Activated T-cell treated with anti-CD3 and anti-CD28 coated beads, Interleukin-2, amount 50 U/mL, for 72 hours (primary cell): ENCODE measurements around the gene UCHL3. TPM values are rescaled to one million over a fixed set of nuclear protein-coding genes. Genes with fewer than 3 reads are reported as not detected.
"Not testable (repeated sequence)": the region's sequence is repeated elsewhere in the genome, so short reads cannot be mapped to it uniquely, and the experiment has no call there.

Source experiments
- ATAC-seq, 2 donors: fragments of 150-1000 bp; cut with Tn5 transposase; replicated peaks in 1 of 2; 2 replicates each; pipeline ENCODE4 v1.10.0; 2021; ENCODE audit warnings: moderate library complexity in 2 of 2, mild to moderate bottlenecking in 1 of 2
- DNase-seq, 2 donors: peaks; one replicate each; pipeline ENCODE4 v3.0.0; 2021 to 2022; ENCODE audit warnings: mixed read lengths in 1 of 2
- H3K27ac Mint-ChIP-seq: one replicate; pipeline ENCODE4 v1.8.0; 2022; ENCODE audit warnings: mild to moderate bottlenecking, moderate library complexity, mixed read lengths
- H3K27me3 Mint-ChIP-seq: one replicate; pipeline ENCODE4 v1.8.0; 2022; ENCODE audit warnings: low read depth, mixed read lengths
- H3K36me3 Mint-ChIP-seq, 2 donors: one replicate each; pipeline ENCODE4 v1.8.0; 2022; ENCODE audit warnings: mixed read lengths in 2 of 2, mild to moderate bottlenecking in 1 of 2; ENCODE audit not compliant: insufficient read depth in 2 of 2
- H3K4me1 Mint-ChIP-seq: one replicate; pipeline ENCODE4 v1.8.0; 2022; ENCODE audit warnings: low read depth, mixed read lengths
- H3K4me3 Mint-ChIP-seq, 2 donors: one replicate each; pipeline ENCODE4 v1.8.0; 2022; ENCODE audit warnings: mild to moderate bottlenecking in 2 of 2, mixed read lengths in 2 of 2, moderate library complexity in 2 of 2
- H3K9me3 Mint-ChIP-seq, 2 donors: one replicate each; pipeline ENCODE4 v1.8.0; 2022; ENCODE audit warnings: mixed read lengths in 2 of 2
- total RNA-seq, 2 donors: library from RNA; stranded (reverse); gene quantifications; one replicate each; pipeline ENCODE4 v1.2.3, GENCODE V29; 2022

UCHL3 gene
- total RNA-seq, 2 donors from 2014 or later = 30.8 to 32.3 TPM

DNA sequence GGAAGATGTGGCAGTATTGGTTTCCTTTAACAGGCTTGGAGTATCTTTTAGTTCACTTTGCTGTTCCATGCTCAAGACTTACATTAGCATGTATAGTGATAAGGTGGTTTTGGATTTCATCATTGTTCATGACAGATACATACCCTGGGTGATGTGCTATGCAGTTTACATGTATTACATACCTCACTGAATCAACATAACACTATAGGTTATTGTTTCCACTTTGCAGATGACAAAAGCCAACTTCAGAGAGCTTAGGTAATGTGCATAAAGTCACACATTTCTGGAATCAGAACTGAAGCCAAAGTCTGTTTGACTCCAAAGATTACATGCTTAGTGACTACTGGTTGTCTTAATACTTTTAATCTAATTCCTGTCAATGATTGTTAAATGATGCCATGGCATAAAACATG, 19.0 kb upstream of the UCHL3 start:
- Mint-ChIP-seq H3K36me3 (peaks cover 8 to 20% of the 10 kb centered on the region in 2 donors), H3K27me3 (no peaks in the 10 kb centered on the region), H3K27ac (peak overlapping the region; percentile 54), H3K9me3 (no peaks in the 10 kb centered on the region), H3K4me3 (no peak overlapping the region), H3K4me1 (peaks cover 56% of the 10 kb centered on the region)
- no peak for DNase-seq
- ATAC-seq = peak; percentile 95 to 99

DNA sequence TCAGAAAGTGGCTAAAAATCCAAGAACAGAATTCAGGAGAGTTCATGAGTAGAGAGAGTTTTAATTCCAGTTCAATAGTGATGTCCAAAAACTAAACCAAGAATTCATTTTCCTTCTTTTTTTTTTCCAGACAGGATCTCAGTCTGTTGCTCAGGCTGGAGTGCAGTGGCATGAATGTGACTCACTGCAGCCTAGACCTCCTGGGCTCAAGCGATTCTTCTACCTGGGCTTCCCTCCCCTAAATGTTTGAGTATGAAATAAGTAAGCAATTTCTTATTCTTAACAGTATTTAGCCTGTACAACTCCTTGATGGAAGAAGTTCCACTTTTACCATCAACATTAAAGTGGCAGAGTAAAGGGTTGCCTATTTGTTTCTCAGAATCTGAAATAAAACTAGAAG, 15.7 kb upstream of the UCHL3 start:
- no peaks in the 10 kb centered on the region for H3K27me3 Mint-ChIP-seq
- peaks cover 4 to 17% of the 10 kb centered on the region in 2 donors for H3K36me3 Mint-ChIP-seq
- H3K4me1 Mint-ChIP-seq = peaks cover 68% of the 10 kb centered on the region
- ATAC-seq (no peak), DNase-seq (no peak)
- H3K9me3 Mint-ChIP-seq = no peaks in the 10 kb centered on the region
- H3K27ac Mint-ChIP-seq = peak overlapping the region; percentile 65
- H3K4me3 Mint-ChIP-seq = peak overlapping the region in 1 of 2 donors; percentile 25

DNA sequence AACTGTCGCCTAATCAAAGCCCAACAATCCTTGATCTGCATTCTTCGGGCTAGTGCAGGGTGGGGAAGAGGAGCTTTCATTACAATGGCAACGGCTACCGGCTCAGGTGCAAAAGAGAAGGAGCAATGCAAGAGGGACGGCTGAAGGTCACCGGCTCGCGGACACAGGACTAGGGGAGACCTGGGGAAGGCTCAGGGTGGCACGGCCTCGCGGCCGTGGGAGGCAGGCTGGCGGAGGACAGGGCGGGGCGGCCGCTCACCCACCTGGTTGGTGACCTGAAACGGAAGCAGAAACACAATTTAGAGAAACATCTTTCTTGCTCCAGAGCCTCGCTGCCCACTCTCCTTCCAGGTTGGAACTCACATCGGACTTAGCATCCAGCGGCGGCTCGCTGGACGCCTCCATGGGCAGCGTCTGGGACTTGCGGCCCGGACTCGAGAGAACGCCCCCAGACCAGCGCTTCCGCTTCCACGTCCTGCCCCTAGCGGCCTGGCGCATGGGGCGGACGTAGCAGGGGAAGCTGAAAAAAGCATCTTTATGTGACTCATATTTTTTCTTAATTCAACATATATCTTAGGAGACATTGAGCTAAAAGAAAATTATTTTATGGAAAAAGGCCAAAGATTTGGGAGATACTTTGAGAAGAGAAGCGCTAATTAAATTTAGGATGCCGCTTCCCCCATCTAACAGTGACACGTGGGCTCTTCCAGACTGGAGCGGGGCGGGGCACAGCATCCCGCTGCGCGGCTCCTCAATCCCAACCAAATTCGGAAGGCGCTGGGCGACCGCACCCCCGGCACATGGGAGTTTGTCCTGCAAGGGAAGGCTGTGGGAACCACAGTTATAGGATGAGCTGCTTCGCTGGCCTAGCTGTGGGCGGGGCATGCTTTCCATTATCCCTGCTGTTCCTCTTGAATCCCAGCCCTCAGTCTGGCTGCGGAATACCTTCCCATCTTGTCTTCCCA, 11.9 kb upstream of the UCHL3 start, which contains the start of gene COMMD6:
COMMD6 (minus strand) TSS at position 441 of the 965 bp plus-strand sequence; CDS start at position 405, 36 bp downstream.
- Mint-ChIP-seq H3K4me1 (peaks cover 40% of the 10 kb centered on the region), H3K27me3 (no peaks in the 10 kb centered on the region), H3K36me3 (peaks cover 3 to 8% of the 10 kb centered on the region in 2 donors), H3K27ac (peak within 1 kb of the TSS; percentile 99), H3K4me3 (peak within 1 kb of the TSS; percentile 95 to 96), H3K9me3 (no peaks in the 10 kb centered on the region)
- ATAC-seq (peak; percentile 95), DNase-seq (peak; percentile 78 to 80)

DNA sequence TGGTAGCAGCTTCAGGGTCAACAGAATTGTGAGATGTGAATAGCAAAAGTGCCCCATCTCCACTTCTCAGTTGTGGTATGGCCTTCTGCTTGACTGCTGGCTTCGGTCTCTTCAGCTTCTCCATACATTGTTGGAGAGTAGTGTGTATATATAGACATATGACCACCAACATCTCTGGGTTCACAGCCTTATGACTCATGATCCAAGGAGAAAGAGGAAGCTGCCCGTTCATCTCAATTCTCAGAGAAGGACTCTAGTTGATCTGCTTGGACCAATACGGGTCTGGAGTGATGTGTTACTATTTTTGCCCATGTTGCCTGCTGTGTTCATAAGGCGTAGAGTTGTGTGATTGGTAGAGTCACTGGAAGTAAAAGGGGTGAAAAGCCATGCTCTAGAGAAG, 8.3 kb upstream of the UCHL3 start:
- no peak for ATAC-seq
- Mint-ChIP-seq H3K9me3 (no peaks in the 10 kb centered on the region), H3K4me1 (peaks cover 15% of the 10 kb centered on the region), H3K27me3 (no peaks in the 10 kb centered on the region), H3K36me3 (peaks cover 0 to 2% of the 10 kb centered on the region in 2 donors), H3K27ac (no peak overlapping the region), H3K4me3 (no peak overlapping the region)
- no peak for DNase-seq

DNA sequence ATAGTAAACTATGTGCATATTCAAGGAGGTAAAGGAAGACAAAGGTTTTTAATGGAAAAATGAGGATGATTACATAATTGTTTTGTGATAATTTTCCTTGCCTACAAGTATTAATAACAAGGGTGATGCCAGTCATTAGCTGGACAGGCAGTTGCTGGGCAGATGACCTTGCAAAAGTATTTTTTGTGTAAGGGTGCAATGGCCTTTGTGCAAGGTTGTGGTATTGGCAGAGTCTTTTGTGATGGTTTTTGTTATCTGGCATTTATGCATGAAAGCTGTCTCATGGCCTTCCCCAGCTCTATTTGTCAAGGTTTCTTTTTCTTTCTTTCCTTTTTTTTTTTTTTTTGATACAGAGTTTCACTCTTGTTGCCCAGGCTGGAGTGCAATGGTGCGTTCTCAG, 7.6 kb upstream of the UCHL3 start:
- DNase-seq = no peak
- Mint-ChIP-seq H3K9me3 (no peaks in the 10 kb centered on the region), H3K4me1 (peaks cover 8% of the 10 kb centered on the region), H3K27me3 (no peaks in the 10 kb centered on the region), H3K4me3 (no peak overlapping the region), H3K36me3 (no peaks in the 10 kb centered on the region), H3K27ac (no peak overlapping the region)
- ATAC-seq = no peak

DNA sequence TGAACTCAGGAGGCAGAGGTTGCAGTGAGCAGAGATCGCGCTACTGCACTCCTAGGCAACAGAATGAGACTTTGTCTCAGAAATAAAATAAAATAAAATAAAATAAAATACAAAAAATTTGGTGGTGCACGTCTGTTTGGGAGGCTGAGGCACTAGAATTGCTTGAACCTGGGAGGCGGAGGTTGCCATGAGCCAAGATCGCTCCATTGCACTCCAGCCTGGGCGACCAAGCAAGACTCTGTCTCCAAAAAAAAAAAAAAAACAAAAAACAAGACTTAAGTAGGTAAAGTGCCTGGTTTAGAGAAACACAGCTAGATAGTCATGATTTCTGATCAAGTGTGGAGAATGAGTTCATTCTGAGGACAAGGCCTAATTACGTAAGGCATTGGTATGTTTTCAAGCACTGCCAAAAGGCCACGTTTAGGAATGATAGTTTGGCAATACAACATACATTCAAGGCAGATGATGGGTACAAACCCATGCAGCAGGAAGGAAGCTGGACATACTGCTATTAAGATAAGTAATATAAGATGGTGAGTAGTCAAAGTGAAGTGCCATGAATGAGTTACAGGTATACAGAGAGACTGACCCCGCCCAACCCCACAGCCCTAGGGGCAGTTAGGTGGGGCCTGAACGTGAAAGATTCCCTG, 4.8 kb upstream of the UCHL3 start:
- Mint-ChIP-seq H3K9me3 (no peaks in the 10 kb centered on the region), H3K36me3 (no peaks in the 10 kb centered on the region)
- no peak for ATAC-seq

DNA sequence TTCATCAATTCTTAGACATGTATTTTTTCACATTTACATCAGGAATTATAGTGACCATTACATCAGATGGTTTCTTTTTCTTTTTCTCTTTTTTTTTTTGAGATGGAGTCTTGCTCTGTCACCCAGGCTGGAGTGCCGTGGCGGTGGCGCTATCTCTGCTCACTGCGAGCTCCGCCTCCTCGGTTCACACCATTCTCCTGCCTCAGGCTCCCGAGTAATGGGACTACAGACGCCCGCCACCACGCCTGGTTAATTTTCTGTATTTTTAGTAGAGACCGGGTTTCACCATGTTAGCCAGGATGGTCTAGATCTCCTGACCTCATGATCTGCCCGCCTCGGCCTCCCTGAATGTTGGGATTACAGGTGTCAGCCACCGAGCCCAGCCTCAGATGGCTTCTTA, 4.2 kb upstream of the UCHL3 start:
- H3K27me3 Mint-ChIP-seq, H3K4me3 Mint-ChIP-seq, H3K36me3 Mint-ChIP-seq, H3K9me3 Mint-ChIP-seq, H3K27ac Mint-ChIP-seq, DNase-seq, ATAC-seq: not testable (repeated sequence)
- peaks cover 14% of the 10 kb centered on the region for H3K4me1 Mint-ChIP-seq

More for the DNA sequence above, 4.8 kb upstream of the UCHL3 start:
- no peak for DNase-seq
- no peak overlapping the region for H3K4me3 Mint-ChIP-seq
- peaks cover 9% of the 10 kb centered on the region for H3K4me1 Mint-ChIP-seq
- no peak overlapping the region for H3K27ac Mint-ChIP-seq
- no peaks in the 10 kb centered on the region for H3K27me3 Mint-ChIP-seq

DNA sequence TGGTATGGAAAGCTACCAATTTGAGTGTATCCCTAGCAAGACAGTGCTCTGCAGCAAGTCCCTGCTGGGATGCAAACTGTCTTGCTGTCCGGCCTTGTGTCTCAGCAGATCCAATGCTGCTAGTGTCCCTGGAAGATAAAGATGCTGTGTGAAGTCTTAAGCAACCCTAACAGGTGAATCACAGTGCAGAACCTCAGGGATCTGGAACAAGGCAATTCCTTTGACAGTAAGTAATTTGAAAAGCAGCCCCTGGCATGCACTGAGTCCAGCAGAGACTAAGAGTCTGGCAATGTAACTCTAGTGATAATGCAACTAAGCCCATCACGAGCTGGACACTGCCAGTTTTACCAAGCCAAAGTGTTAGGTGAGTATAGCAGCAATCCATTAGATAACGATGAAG, 1.7 kb upstream of the UCHL3 start:
- peaks cover 31% of the 10 kb centered on the region for H3K4me1 Mint-ChIP-seq
- no peak for ATAC-seq
- no peaks in the 10 kb centered on the region for H3K9me3 Mint-ChIP-seq
- peaks cover 0 to 2% of the 10 kb centered on the region in 2 donors for H3K36me3 Mint-ChIP-seq
- no peak overlapping the region for H3K4me3 Mint-ChIP-seq
- DNase-seq = no peak
- H3K27me3 Mint-ChIP-seq = no peaks in the 10 kb centered on the region
- H3K27ac Mint-ChIP-seq = no peak overlapping the region

DNA sequence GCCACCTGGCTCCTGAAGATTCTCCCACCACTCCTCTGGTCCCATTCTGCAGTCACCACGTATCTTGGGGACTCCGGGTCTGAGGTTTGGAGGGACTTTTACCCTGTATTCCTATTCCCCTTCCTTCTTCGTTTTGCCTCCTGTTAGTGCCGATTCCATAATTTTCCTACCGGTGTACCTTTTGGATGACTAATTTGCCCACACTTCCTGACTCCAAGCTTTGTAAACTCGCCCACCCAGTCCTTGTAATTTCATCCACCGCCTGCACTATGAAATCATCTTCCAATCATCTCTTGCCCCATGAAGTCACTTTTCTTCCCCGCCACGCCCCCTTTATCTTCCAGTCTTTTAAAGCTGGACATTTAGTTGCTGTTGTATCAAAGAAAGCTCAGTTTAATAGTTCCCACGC, 572 bp downstream of the UCHL3 start:
- H3K4me3 Mint-ChIP-seq = peak overlapping the region; percentile 95 to 98
- DNase-seq (peak; percentile 41 to 42), ATAC-seq (peak; percentile 2 to 22)
- H3K4me1 Mint-ChIP-seq = peaks cover 52% of the 10 kb centered on the region
- H3K27ac Mint-ChIP-seq = peak overlapping the region; percentile 98
- no peaks in the 10 kb centered on the region for H3K9me3 Mint-ChIP-seq
- H3K27me3 Mint-ChIP-seq = no peaks in the 10 kb centered on the region
- H3K36me3 Mint-ChIP-seq = peaks cover 11 to 14% of the 10 kb centered on the region in 2 donors

DNA sequence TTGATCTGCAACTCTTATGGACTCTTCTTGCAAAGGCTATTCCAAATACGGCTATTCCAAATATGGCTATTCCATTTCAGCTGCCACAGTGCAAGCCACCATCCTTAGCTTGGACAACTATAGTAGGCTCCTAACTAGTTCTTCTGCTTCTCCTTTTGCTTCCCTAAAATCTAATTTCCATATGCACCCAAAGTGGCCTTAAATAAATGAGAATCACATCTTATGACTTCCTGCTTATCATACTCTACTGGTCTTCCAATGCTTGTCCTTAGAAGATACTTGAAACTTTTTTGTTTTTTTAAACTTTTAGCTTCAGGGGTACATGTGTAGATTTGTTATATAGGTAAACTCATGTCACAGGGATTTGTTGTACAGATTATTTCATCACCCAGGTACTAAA, 4.9 kb downstream of the UCHL3 start:
- Mint-ChIP-seq H3K4me1 (peaks cover 71% of the 10 kb centered on the region), H3K9me3 (no peaks in the 10 kb centered on the region), H3K36me3 (peaks cover 12 to 16% of the 10 kb centered on the region in 2 donors)

DNA sequence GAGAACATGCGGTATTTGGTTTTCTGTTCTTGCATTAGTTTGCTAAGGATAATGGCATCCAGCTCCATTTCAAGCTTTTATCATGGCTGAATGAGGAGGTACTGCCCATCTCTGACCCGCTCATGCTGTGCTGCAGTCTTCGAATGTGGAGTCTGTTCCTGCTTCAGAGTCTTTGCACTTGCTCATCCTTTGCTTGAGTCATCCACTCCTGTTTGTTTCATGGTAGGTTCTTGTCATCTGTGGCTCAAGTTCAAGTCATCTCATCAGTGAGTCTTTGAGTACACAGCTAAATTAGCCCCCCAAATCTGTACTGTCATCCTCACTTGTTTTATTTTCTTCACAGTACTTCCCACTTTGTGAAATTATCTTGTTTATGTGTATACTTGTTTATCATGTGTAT, 5.4 kb downstream of the UCHL3 start:
- ATAC-seq = peak; percentile 84 to 85

More for the DNA sequence above, 4.9 kb downstream of the UCHL3 start:
- Mint-ChIP-seq H3K27me3 (no peaks in the 10 kb centered on the region), H3K27ac (no peak overlapping the region), H3K4me3 (no peak overlapping the region)
- ATAC-seq = no peak
- DNase-seq = no peak

DNA sequence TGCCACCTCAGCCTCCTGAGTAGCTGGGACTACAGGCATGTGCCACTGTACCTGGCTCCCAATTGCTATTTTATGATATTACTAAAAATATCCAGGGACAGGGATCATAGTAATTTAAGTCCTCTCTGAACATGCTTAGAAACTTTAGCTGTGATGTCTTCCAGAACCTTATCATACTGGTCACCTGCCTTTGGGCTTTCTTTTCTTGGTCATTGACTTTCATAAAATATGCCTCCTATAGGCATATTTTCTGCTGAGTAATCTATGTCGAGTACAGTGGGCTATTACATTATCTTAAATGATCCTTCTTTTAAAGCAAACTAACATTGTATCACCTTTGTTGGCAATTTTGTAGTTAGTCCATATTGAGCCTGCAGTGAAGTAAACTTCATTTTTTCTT, 6.2 kb downstream of the UCHL3 start:
- H3K4me1 Mint-ChIP-seq = peaks cover 66% of the 10 kb centered on the region

More for the DNA sequence above, 5.4 kb downstream of the UCHL3 start:
- no peaks in the 10 kb centered on the region for H3K27me3 Mint-ChIP-seq
- peak overlapping the region; percentile 10 for H3K27ac Mint-ChIP-seq
- no peaks in the 10 kb centered on the region for H3K9me3 Mint-ChIP-seq
- DNase-seq = peak; percentile 6 to 15
- H3K4me1 Mint-ChIP-seq = peaks cover 74% of the 10 kb centered on the region
- peaks cover 12 to 16% of the 10 kb centered on the region in 2 donors for H3K36me3 Mint-ChIP-seq
- H3K4me3 Mint-ChIP-seq = peak overlapping the region in 1 of 2 donors; percentile 22

DNA sequence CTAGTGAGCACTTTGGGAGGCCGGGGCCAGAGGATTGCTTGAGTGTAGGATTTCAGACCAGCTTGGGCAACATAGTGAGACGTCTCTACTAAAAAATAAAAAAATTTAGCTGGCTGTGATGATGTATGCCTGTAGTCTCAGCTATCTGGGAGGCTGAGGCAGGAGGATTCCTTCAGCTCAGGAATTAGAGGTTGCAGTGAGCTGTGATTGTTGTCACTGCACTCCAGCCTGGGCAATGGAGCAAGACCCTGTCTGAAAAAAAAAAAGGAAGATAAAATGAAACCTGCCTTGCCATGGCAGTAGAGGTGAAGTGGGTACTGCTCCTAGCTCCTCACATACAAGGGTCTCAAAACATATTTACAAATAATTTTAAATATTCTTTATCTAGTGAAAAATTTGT, 7.4 kb downstream of the UCHL3 start:
- DNase-seq (no peak), ATAC-seq (no peak)
- Mint-ChIP-seq H3K27ac (no peak overlapping the region), H3K27me3 (no peaks in the 10 kb centered on the region), H3K4me1 (peaks cover 56% of the 10 kb centered on the region), H3K4me3 (no peak overlapping the region), H3K9me3 (no peaks in the 10 kb centered on the region), H3K36me3 (peaks cover 14 to 17% of the 10 kb centered on the region in 2 donors)

More for the DNA sequence above, 6.2 kb downstream of the UCHL3 start:
- ATAC-seq = no peak
- Mint-ChIP-seq H3K27ac (no peak overlapping the region), H3K27me3 (no peaks in the 10 kb centered on the region), H3K4me3 (no peak overlapping the region), H3K36me3 (peaks cover 12 to 16% of the 10 kb centered on the region in 2 donors), H3K9me3 (no peaks in the 10 kb centered on the region)
- no peak for DNase-seq
